Measurements from ENCODE around the gene DNLZ. TPM values are rescaled to one million over a fixed set of nuclear protein-coding genes. Genes with fewer than 3 reads are reported as not detected.

Gene DNLZ
- total RNA-seq, 4 donors from 2014 or later, result 1.8 to 31.1 (median 19.7) TPM

- Histone ChIP-seq H3K4me1 (peaks cover 16 to 48% (median 19%) of the 10 kb centered on the region in 3 donors), H3K36me3 (no peaks in the 10 kb centered on the region), H3K27me3 (peaks cover 0 to 18% (median 0%) of the 10 kb centered on the region in 4 donors), H3K4me3 (peak overlapping the region; percentile 80 to 98 (median 92)), H3K9me3 (no peaks in the 10 kb centered on the region), H3K27ac (peak overlapping the region in 2 of 4 donors; percentile 95 to 99)
- intact Hi-C loops (cut with DNase I), result no loop called here
- 13% methylated on average over 11 of the region's 54 CpGs; no CpG with 5 or more reads in 1 of the 2 donors for WGBS, 2 donors
- DNase-seq, result no peak
- TF ChIP-seq POLR2A (IDR thresholded peaks at IDR 0.05) (no peak), CTCF (IDR thresholded peaks at IDR 0.05) (peak in 1 of 6 experiments; percentile 17)
Measured at GRCh38 chr9:136363949-136364748, 605 bp upstream of the DNLZ start.

- Histone ChIP-seq H3K4me1 (peaks cover 16 to 48% (median 19%) of the 10 kb centered on the region in 3 donors), H3K36me3 (peaks cover 0 to 7% (median 0%) of the 10 kb centered on the region in 3 donors), H3K4me3 (no peak overlapping the region), H3K27me3 (peaks cover 0 to 18% (median 0%) of the 10 kb centered on the region in 4 donors), H3K27ac (peak overlapping the region; percentile 36 to 99 (median 92)), H3K9me3 (no peaks in the 10 kb centered on the region)
- TF ChIP-seq CTCF (IDR thresholded peaks at IDR 0.05), result no peak
- TF ChIP-seq POLR2A (IDR thresholded peaks at IDR 0.05), result no peak
- 100% methylated on average over 1 of the region's 6 CpGs for WGBS, 2 donors
- DNase-seq, result no peak
- intact Hi-C loops (cut with DNase I), result no loop called here
Measured at GRCh38 chr9:136362450-136362784, 1.1 kb downstream of the DNLZ start.

GRCh38 chr9:136361754-136362449 lies 1.6 kb downstream of the DNLZ start:
- Histone ChIP-seq H3K36me3 (peaks cover 0 to 12% (median 0%) of the 10 kb centered on the region in 3 donors), H3K9me3 (no peaks in the 10 kb centered on the region), H3K4me1 (peaks cover 16 to 48% (median 19%) of the 10 kb centered on the region in 3 donors), H3K4me3 (no peak overlapping the region), H3K27me3 (peaks cover 0 to 18% (median 0%) of the 10 kb centered on the region in 4 donors), H3K27ac (peak overlapping the region in 2 of 4 donors; percentile 90 to 99)
- 77 to 87% methylated on average over 6 to 12 of the region's 26 CpGs for WGBS, 2 donors
- TF ChIP-seq POLR2A (IDR thresholded peaks at IDR 0.05) (no peak), CTCF (IDR thresholded peaks at IDR 0.05) (no peak)
- intact Hi-C loops (cut with DNase I), result no loop called here
- DNase-seq, result no peak

GRCh38 chr9:136361047-136361753 lies 2.3 kb downstream of the DNLZ start:
- WGBS, 2 donors, result 50 to 59% methylated on average over 2 to 18 of the region's 43 CpGs
- Histone ChIP-seq H3K27me3 (peaks cover 0 to 18% (median 0%) of the 10 kb centered on the region in 4 donors), H3K4me1 (peaks cover 16 to 48% (median 19%) of the 10 kb centered on the region in 3 donors), H3K36me3 (peaks cover 0 to 16% (median 0%) of the 10 kb centered on the region in 3 donors), H3K27ac (peak overlapping the region in 3 of 4 donors; percentile 11 to 99 (median 31)), H3K4me3 (no peak overlapping the region), H3K9me3 (no peaks in the 10 kb centered on the region)
- no peak for DNase-seq
- intact Hi-C loops (cut with DNase I), result no loop called here
- TF ChIP-seq CTCF (IDR thresholded peaks at IDR 0.05) (no peak), POLR2A (IDR thresholded peaks at IDR 0.05) (no peak)
